Measurements from ENCODE around the gene BICDL2.
"Not testable (repeated sequence)": the region's sequence is repeated elsewhere in the genome, so short reads cannot be mapped to it uniquely, and the experiment has no call there.

- TF ChIP-seq POLR2AphosphoS5, CTCF, EP300, POLR2A (IDR thresholded peaks at IDR 0.05): not testable (repeated sequence)
Measured at GRCh38 chr16:3072148-3072547, 35.4 kb upstream of the BICDL2 start.

Measured in suprapubic skin (tissue), 4 donors.